Ishikawa (cell line): ENCODE results near the gene UNC45B.

Experiments used
- CEBPB ChIP-seq: IDR thresholded peaks from 2 replicates; pipeline ENCODE4 v1.6.1; 2012
- CREB1 ChIP-seq: IDR thresholded peaks from 2 replicates; pipeline ENCODE4 v1.6.1; 2012; ENCODE audit warnings: low read depth
- EGR1 ChIP-seq: IDR thresholded peaks from 2 replicates; pipeline ENCODE4 v1.6.1; 2012
- EP300 ChIP-seq: IDR thresholded peaks from 2 replicates; pipeline ENCODE4 v1.6.1; 2012; ENCODE audit warnings: borderline replicate concordance
- FOXM1 ChIP-seq: IDR thresholded peaks from 2 replicates; pipeline ENCODE4 v1.6.1; 2012; ENCODE audit warnings: low read depth, borderline replicate concordance
- MAX ChIP-seq: IDR thresholded peaks from 2 replicates; pipeline ENCODE4 v1.6.1; 2012
- NFIC ChIP-seq: IDR thresholded peaks from 2 replicates; pipeline ENCODE4 v1.6.1; 2012
- RAD21 ChIP-seq: IDR thresholded peaks from 2 replicates; pipeline ENCODE4 v1.6.1; 2012; ENCODE audit warnings: low read depth
- REST ChIP-seq: IDR thresholded peaks from 2 replicates; pipeline ENCODE4 v1.6.1; 2012; ENCODE audit warnings: low read depth, mild to moderate bottlenecking
- TAF1 ChIP-seq: IDR thresholded peaks from 2 replicates; pipeline ENCODE4 v1.6.1; 2012; ENCODE audit warnings: low read depth, mild to moderate bottlenecking
- TCF12 ChIP-seq: IDR thresholded peaks from 2 replicates; pipeline ENCODE4 v1.6.1; 2012; ENCODE audit warnings: low read depth
- TEAD4 ChIP-seq: IDR thresholded peaks from 2 replicates; pipeline ENCODE4 v1.6.1; 2012
- USF1 ChIP-seq: IDR thresholded peaks from 2 replicates; pipeline ENCODE4 v1.6.1; 2012
- YY1 ChIP-seq: IDR thresholded peaks from 2 replicates; pipeline ENCODE4 v1.6.1; 2012; ENCODE audit warnings: low read depth
- ZBTB7A ChIP-seq: IDR thresholded peaks from 2 replicates; pipeline ENCODE4 v1.6.1; 2012; ENCODE audit warnings: low read depth

UNC45B gene

GRCh38 chr17:35174835-35175334 lies 27.3 kb downstream of the UNC45B start:
- TF ChIP-seq NFIC: no peak
- no peak for TF ChIP-seq FOXM1
- TF ChIP-seq TCF12: no peak
- TF ChIP-seq YY1: no peak
- TF ChIP-seq TEAD4: no peak
- no peak for TF ChIP-seq USF1
- TF ChIP-seq MAX: no peak
- TF ChIP-seq RAD21: no peak
- no peak for TF ChIP-seq CEBPB

- TF ChIP-seq YY1: no peak
- no peak for TF ChIP-seq MAX
- no peak for TF ChIP-seq FOXM1
- no peak for TF ChIP-seq TEAD4
- no peak for TF ChIP-seq CREB1
- no peak for TF ChIP-seq REST
- no peak for TF ChIP-seq CEBPB
- no peak for TF ChIP-seq RAD21
- no peak for TF ChIP-seq TCF12
- no peak for TF ChIP-seq NFIC
- no peak for TF ChIP-seq TAF1
- TF ChIP-seq USF1: no peak
- no peak for TF ChIP-seq EGR1
- no peak for TF ChIP-seq ZBTB7A
Observed at GRCh38 chr17:35175638-35176415, 28.2 kb downstream of the UNC45B start.

GRCh38 chr17:35176897-35177296 lies 29.3 kb downstream of the UNC45B start:
- TF ChIP-seq EP300 (no peak), FOXM1 (no peak), REST (no peak), YY1 (no peak), USF1 (no peak), TCF12 (no peak), NFIC (no peak), CREB1 (no peak), EGR1 (no peak), TEAD4 (no peak), RAD21 (no peak)

GRCh38 chr17:35183332-35183731 lies 35.7 kb downstream of the UNC45B start:
- no peak for TF ChIP-seq YY1
- TF ChIP-seq EP300: no peak
- TF ChIP-seq EGR1: no peak

GRCh38 chr17:35184274-35184673 lies 36.7 kb downstream of the UNC45B start:
- TF ChIP-seq CEBPB (no peak), MAX (no peak), REST (no peak), ZBTB7A (no peak), CREB1 (no peak), EGR1 (no peak), YY1 (no peak)
